Spleen (tissue), 7 donors: ENCODE data around the gene MRPL37.

Experiments used
- CTCF ChIP-seq, 11 experiments: fragments of 200-600 bp in 7 of 11; fragments of 450-650 bp in 4 of 11; sonication (generic) in 4 of 11; IDR thresholded peaks in 8 of 11; conservative IDR thresholded peaks in 3 of 11; 1 replicate in 7 of 11; 2 replicates in 4 of 11; pipeline versions ENCODE4 v1.4.0 to v1.8.0; 2016 to 2021; ENCODE audit warnings: antibody characterized with exemption in 11 of 11, inconsistent platforms in 4 of 11, mild to moderate bottlenecking in 1 of 11
- POLR2A ChIP-seq, 3 donors: fragments of 450-650 bp; IDR thresholded peaks; one replicate each; pipeline ENCODE4 v1.5.1; 2017; ENCODE audit warnings: antibody characterized with exemption in 3 of 3, mild to moderate bottlenecking in 1 of 3
- POLR2AphosphoS5 ChIP-seq, 3 donors: sonication (generic); formaldehyde crosslinking; IDR thresholded peaks; one replicate each; pipeline ENCODE4 v1.5.1; 2017; ENCODE audit warnings: antibody characterized with exemption in 3 of 3
- donor health status: DM: no; HTN: no; CAD: no; lungs with moderate emphysema.
- donor health status: DM: no; HTN: no; CAD: no.
- donor health status: DM: no; HTN: no; CAD: no.

- TF ChIP-seq CTCF (IDR thresholded peaks at IDR 0.05 in 8 of 11, conservative IDR thresholded peaks at IDR 0.05 in 3 of 11) (no peak), POLR2A (IDR thresholded peaks at IDR 0.05) (no peak), POLR2AphosphoS5 (IDR thresholded peaks at IDR 0.05) (no peak)
Observed at GRCh38 chr1:54222711-54223110, 22.7 kb downstream of the MRPL37 start.
